Measurements from ENCODE around the gene DLK1.

The DLK1 gene

DNA sequence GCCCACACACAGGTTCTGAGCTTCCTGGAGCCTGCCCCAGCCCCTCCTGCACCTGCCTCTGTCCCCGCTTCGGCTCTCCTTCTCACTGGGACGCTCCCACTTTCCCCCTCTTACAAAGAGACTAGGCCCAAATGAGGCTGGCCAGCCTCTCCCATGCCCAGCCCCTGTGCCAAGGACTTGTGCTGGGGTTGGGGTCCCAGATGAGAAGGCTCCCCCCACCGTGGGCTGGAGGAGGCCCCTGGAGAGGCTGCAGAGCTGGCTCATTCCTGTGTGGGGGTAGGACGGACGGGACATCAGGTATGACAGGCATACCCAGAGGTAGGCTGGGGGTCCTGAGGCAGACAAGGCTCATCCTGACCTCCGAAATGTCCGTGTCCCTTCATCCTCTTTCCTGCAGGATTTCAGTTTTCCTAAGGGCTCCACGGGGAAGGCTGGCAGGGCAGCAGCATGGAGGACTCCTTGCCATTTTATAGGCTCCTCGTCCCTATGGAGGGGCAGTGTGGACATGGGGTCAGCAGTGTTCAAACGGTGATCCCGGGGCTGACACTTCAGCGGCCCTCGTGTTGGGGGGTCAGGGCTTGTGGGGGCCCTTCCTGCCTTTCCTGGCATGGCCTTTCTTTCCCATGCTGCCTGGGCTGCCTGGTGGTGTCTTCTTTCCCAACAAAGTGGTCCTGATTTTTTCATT lies 50.1 kb downstream of the DLK1 start:
- no peak for DNase-seq (ENCODE audit: low read depth in 1 of 2, low spot score in 1 of 2)

DNA sequence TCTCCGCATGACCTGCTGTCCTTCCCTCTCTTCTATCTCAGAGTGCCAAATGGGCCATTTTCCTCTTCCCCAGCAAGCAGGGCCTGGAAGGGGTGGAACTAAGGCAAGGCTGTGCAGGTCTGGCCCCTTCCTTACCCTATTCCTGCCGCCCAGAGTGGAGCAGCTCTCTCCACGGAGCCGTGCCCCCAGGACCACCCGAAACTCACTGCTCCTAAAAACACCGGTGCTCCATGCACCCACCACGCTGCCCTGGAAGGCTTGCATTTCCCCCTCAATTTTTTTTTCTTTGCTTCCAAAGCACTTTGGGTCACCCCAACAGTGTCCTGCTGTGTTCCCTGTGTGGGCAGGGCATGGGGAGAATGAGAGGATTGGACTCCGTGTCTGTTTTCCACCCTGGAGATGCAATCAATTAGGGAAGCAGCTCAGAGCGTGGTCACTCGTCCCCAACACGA lies 50.7 kb downstream of the DLK1 start:
- no peak for DNase-seq (ENCODE audit: low read depth in 1 of 2, low spot score in 1 of 2)

DNA sequence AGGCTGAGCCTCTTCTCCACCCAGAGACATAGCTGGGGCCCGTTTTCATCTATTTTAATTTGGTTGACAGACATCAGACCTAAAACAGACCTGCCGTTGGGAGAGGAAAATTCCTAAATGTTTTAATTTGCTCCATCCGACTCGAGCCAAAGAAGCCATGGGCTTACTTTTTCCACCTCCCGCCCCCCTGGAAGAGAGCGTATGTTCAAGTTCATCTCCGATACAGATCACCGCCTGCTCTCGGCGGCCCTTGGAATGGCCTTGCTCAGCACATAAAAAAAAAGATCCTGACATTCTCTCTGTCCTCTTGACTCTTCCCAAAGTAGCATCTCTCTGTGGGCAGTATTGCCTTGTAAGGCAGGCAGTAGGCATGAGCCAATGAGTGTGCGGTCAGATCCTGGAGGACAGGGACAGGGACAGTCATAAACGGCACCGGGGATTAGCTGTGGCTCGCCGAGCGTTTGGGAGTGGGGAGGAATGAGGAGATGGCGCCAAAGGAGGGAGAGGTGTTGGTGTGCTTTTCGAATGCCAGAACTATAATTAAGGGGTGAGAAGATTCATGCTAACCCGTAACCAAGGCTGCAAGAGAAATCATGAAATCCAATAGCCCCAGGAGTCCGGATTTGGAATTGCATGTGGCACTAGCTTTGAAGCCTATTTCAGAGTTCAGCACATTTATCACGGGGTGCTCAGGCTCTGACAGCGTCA lies 51.3 kb downstream of the DLK1 start:
- DNase-seq (ENCODE audit: low read depth in 1 of 2, low spot score in 1 of 2): no peak

DNA sequence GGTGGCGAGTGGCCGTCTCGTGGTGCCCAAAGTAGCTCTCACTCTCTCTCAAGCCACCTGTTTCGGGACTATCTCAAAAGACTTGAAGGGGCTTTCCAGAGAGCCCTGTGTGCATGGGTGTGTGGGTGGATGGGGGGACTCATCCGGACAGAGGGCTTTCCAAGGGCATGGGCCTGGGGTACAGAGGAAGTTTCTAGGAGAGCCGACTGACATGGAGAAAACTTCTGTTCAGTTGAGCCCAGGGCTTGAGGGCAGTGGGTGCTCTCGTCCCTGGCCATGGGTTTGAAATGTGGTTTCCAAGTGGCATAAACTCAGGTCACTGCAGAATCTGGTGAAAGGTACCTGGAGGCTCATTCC lies 51.8 kb downstream of the DLK1 start:
- no peak for DNase-seq (ENCODE audit: low read depth in 1 of 2, low spot score in 1 of 2)

GRCh38 chr14:100778951-100779690 lies 52.4 kb downstream of the DLK1 start:
- DNase-seq (ENCODE audit: low read depth in 1 of 2, low spot score in 1 of 2): no peak

DNA sequence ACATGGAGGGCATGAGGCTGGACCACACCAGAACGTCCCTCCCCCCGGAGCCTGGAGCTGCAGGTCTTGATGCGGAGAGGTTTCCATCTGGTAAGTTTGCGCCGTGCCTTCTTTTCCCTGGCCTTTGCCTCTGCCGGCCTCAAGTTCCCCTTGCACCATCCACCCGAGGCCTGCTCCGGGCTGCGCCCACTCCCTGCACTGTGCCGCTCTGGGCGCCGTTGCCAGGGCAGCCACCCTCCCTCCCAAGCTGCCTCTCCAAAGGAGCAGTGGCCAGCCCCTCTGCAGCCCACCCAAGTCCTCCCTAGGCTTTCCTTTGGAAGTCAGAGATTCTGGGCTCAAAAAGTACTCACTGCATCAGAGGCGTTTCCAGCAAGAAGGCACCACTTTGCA lies 53.0 kb downstream of the DLK1 start:
- DNase-seq (ENCODE audit: low read depth in 1 of 2, low spot score in 1 of 2): no peak

DNA sequence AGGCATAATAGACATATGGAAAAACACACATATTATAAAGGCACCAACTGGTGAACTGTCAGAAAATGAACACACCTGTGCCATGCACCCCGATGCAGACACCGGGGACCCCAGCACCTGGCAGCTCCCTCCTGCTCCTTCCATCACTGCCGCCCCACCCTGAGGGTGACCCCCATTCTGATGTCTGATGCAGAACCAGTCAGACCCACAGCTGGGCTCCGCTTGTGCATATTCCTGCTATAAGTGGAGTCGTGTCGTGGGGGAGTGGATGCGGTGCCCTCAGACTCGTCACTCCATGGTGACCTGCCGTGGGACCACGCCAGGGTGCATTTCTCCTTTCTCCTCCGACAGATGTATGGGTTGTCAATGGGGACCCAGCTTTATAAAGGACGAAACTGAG lies 53.6 kb downstream of the DLK1 start:
- no peak for DNase-seq (ENCODE audit: low read depth in 1 of 2, low spot score in 1 of 2)

DNA sequence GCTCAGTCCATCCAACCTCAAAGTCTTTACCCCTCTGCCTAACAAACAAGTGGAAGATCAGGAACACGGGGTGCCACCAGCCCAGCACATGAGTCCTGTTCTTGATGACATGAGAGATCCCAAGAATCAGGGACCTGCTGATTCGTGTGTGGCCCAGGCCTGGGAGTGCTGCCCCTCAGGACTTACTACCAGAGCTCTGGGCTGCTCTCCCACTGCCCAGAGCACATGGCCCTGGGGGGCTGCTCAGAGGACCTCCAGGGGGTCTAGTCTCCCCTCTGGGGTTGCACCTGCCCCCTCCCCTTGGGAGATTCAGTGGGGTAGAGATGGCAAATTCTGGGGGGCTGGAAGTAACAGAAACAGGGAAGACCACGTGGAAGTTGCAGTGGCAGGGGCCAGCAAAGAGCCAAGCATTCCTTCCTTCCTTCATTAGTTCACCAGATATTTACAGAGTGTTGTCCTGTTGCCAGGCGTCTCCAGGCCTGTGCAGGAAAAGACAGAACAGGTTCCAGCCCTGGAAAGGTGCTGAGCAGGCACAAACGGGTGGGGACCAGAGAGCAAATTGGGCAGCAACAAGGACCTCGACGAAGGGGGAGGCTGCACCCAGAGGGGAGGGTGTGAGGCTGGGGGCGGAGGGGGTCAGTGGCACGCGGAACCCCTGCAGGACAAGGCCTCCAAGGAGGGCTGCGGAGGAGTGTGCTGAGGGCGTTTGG lies 54.1 kb downstream of the DLK1 start:
- DNase-seq (ENCODE audit: low read depth in 1 of 2, low spot score in 1 of 2): no peak

DNA sequence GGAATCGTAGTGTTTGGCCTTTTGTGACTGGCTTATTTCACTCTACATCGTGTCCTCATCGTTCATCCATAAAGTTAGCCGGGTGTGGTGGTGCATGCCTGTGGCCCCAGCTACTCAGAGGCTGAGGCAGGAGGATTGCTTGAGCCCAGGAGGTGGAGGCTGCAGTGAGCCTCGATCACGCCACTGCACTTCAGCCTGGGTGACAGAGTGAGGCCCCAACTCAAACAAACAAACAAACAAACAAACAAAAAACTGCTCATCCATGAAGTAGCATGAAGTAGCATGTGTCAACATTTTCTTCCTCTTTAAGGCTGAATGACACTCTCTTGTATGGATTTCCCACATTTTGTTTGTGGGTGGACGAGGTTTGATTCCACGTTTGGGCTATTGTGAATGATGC lies 55.3 kb downstream of the DLK1 start:
- DNase-seq (ENCODE audit: low read depth in 1 of 2, low spot score in 1 of 2): no peak

- DNase-seq (ENCODE audit: low read depth in 1 of 2, low spot score in 1 of 2): no peak
These were observed 56.0 kb downstream of the DLK1 start for GRCh38 chr14:100782516-100783320.

DNA sequence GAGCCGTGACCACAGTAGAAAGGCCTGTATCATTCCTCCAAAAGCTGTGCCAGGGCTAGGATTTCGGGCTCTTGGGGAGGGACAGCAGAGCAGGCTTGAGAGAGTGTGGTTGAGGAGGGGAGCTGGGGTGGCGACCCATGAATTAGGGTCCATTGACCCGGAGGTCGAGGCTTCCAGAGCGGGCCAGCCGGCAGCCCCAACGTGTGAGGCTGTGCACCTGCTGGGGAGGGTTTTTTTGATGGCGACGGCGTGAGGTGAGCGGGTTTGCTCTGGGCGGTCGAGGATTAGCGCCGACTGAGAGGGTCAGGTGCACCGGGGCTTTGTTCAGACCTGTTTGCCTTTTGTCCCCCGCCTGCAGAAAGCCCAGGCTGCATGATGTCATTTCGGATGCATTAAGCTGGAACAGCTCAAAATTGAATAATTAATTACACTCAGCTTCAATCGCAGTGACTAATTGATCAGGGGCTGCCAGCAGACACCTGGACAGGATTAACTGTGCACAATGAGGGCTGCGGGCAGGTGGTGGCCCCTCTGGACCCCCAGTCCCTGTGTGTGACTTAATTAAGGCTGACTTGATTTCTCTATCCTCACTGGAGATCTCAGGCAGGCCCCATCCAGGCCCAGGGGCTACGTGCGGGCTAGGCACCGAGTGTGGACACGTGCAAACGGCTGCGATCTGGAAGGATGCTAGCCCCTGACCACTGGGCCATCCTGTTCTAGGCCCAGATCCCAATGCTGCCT lies 57.1 kb downstream of the DLK1 start:
- no peak for DNase-seq (ENCODE audit: low read depth in 1 of 2, low spot score in 1 of 2)

GRCh38 chr14:100784523-100785337 lies 58.0 kb downstream of the DLK1 start:
- DNase-seq (ENCODE audit: low read depth in 1 of 2, low spot score in 1 of 2): no peak

DNA sequence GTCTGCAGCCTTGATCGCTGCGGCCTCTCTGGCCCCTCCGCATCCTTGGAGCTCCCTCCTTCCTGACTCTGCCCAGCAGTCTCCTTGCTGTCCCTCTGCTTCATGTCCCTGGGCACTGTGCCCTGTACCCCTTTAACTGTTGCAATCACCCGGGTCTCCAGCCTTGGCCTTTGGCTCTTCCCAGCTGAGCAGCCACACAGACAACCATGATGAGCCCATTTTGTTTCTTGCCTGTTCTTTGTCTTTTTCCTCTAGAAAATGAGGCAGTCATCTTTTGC lies 58.6 kb downstream of the DLK1 start:
- DNase-seq (ENCODE audit: low read depth in 1 of 2, low spot score in 1 of 2): no peak

DNA sequence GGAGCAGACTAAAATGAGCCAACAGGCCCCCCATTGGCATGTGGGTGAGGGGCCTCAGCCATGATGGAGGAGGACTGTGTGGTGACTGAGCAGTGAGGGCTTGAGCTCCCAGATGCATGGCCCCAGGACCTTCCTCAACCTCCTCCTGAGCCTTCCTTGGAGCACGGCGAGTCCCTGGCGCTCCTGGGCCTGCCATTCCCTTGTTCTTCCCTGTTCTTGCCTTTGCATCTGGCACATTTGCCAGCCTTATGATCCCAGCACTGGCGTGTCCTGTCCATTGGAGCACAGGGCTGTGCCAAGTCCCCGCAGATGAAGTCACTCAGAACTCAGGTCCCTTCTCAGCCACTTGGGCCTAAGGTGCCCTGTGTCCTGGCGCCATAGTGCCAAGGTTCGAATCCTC lies 58.9 kb downstream of the DLK1 start:
- DNase-seq (ENCODE audit: low read depth in 1 of 2, low spot score in 1 of 2): no peak

DNA sequence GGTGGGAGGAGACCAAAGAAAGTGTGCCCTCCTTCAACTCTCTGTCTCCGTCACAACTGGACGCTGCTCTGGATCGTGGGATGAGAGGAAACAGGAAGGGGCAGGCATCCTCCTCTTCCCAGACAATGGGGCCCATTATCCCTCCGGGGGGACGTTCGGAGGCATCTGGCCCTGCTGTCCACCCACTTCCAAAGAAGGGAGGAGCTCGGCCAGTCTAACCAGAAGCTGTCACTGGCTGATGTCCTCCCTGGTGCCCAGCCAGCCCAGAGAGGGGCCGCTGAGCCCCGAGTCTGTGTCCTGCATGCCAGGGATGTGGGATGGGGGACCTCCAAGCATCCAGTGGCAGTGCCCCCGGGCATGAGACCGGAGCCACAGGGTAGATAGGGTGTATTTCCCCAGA lies 59.4 kb downstream of the DLK1 start:
- no peak for DNase-seq (ENCODE audit: low read depth in 1 of 2, low spot score in 1 of 2)

DNA sequence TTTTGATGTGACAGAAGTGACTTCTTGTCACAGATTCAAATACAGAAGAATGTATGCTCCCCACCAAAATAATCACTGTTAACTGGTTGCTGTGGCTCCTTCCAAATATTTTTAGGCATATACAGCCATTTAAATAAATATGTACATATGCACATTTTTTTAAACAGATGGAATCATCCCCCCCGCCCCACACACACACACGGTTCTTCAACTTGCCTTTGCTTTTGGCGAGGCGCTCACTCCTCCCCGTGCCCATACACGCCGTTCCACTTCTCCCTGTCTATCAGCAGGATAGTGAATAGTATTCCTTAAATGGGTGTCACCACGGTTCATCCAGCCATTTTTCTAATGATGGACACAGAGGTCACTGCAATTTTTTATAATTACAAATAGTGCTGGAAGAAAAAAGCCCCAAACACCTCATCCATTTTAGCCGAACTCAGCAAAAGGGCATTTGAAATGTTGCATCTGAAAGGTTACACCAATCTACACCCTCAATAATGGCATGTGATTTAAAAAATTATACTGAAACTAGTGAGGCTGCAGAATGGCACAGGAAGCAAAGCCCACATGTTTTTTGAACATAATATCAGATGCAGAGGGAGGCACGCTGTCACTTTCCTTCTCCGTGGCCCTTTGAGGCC lies 60.0 kb downstream of the DLK1 start:
- DNase-seq (ENCODE audit: low read depth in 1 of 2, low spot score in 1 of 2): no peak

- no peak for DNase-seq (ENCODE audit: low read depth in 1 of 2, low spot score in 1 of 2)
These were observed 61.0 kb downstream of the DLK1 start for GRCh38 chr14:100787659-100788058.

All from stimulated activated CD4-positive, alpha-beta T cell treated with anti-CD3 and anti-CD28 coated beads, Interleukin-15, amount 100 ng/mL, for 1 hour (primary cell).